NAMALWA (cell line): Measurements from ENCODE around the gene PRPF19.

Experiments
- DNase-seq: peaks from one replicate; pipeline ENCODE4 v3.0.0-alpha.2; 2015; ENCODE audit warnings: low spot score

Gene PRPF19

GRCh38 chr11:60841797-60842667, 64.4 kb downstream of the PRPF19 start, which contains the start of gene CCDC86:
Gene CCDC86 (plus strand): TSS chr11:60842113. CDS start chr11:60842125, 12 bp downstream.
- DNase-seq: peak; percentile 97
